Caco-2 (cell line): ENCODE measurements around the gene FAM120AOS. TPM values are rescaled to one million over a fixed set of nuclear protein-coding genes. Genes with fewer than 3 reads are reported as not detected.

Experiments
- BruUV-seq: library from RNA; stranded (reverse); fragments of 400-500 nt; replicated peaks from 2 replicates; lab custom pipeline; 2021; lab: Mats Ljungman, UMichigan
- CTCF ChIA-PET: fragments of 300-600 bp; sonication (Branson Sonifier 250); formaldehyde crosslinking; loops from one replicate; lab custom pipeline; 2022; ENCODE audit warnings: antibody characterized with exemption; lab: Charles Lee
- POLR2A ChIA-PET: fragments of 300-600 bp; sonication (Branson Sonifier 250); formaldehyde crosslinking; loops from one replicate; lab custom pipeline; 2022; ENCODE audit warnings: antibody characterized with exemption; lab: Charles Lee
- DNase-seq, 2 experiments: peaks; one replicate each; pipeline versions ENCODE4 v3.0.0 to v3.0.0-alpha.2; 2020 to 2022
- H3K27me3 ChIP-seq: replicated peaks from 2 replicates; pipeline ENCODE4 v1.6.0; 2011; ENCODE audit warnings: low read length; ENCODE audit not compliant: control insufficient read depth, insufficient read depth
- H3K36me3 ChIP-seq: 2 replicates; pipeline ENCODE4 v1.5.1; 2011; ENCODE audit warnings: low read length; ENCODE audit not compliant: control insufficient read depth, insufficient read depth
- H3K4me1 ChIP-seq: fragments of 250-450 bp; sonication (Bioruptor Pico); 2 replicates; pipeline ENCODE4 v1.5.1; 2020; ENCODE audit warnings: mild to moderate bottlenecking
- H3K4me3 ChIP-seq: 2 replicates; pipeline ENCODE4 v1.5.1; 2011; ENCODE audit warnings: low read depth, mild to moderate bottlenecking, control low read depth, low read length
- H3K9me3 ChIP-seq: fragments of 250-450 bp; sonication (Bioruptor Pico); 2 replicates; pipeline ENCODE4 v1.5.1; 2020; ENCODE audit warnings: mild to moderate bottlenecking, moderate library complexity
- H3K27ac Mint-ChIP-seq: one replicate; pipeline ENCODE4 v1.8.0; 2022; ENCODE audit warnings: mixed read lengths; ENCODE audit not compliant: unreplicated experiment
- H3K27me3 Mint-ChIP-seq: one replicate; pipeline ENCODE4 v1.8.0; 2022; ENCODE audit warnings: mixed read lengths; ENCODE audit not compliant: insufficient read depth, unreplicated experiment
- H3K36me3 Mint-ChIP-seq: one replicate; pipeline ENCODE4 v1.8.0; 2022; ENCODE audit warnings: mild to moderate bottlenecking, mixed read lengths; ENCODE audit not compliant: insufficient read depth, unreplicated experiment
- H3K4me1 Mint-ChIP-seq: one replicate; pipeline ENCODE4 v1.8.0; 2022; ENCODE audit warnings: low read depth, mixed read lengths; ENCODE audit not compliant: unreplicated experiment
- H3K4me3 Mint-ChIP-seq: one replicate; pipeline ENCODE4 v1.8.0; 2022; ENCODE audit warnings: mild to moderate bottlenecking, moderate library complexity, mixed read lengths; ENCODE audit not compliant: unreplicated experiment
- H3K9me3 Mint-ChIP-seq: one replicate; pipeline ENCODE4 v1.8.0; 2022; ENCODE audit warnings: mixed read lengths; ENCODE audit not compliant: unreplicated experiment
- intact Hi-C: fragments of 100-400 bp; cut with micrococcal nuclease; formaldehyde crosslinking; loops from one replicate; pipeline ENCODE4 v1.10.0; 2022; ENCODE audit not compliant: unreplicated experiment
- total RNA-seq: library from RNA; stranded (reverse); gene quantifications from 2 replicates; pipeline ENCODE4 v1.2.3, GENCODE V29; 2022
- TF ChIP-seq, protein P1 (sequence below), 2 experiments: fragments of 200-600 bp in 1 of 2; IDR thresholded peaks; 1 replicate in 1 of 2; 2 replicates in 1 of 2; pipeline versions ENCODE4 v1.5.1 to v1.8.0; 2011 to 2022; ENCODE audit warnings: antibody characterized with exemption in 1 of 2, control low read depth in 1 of 2, inconsistent platforms in 1 of 2, low read depth in 1 of 2, low read length in 1 of 2, mild to moderate bottlenecking in 1 of 2, moderate library complexity in 1 of 2; ENCODE audit not compliant: insufficient read depth in 1 of 2, severe bottlenecking in 1 of 2, unreplicated experiment in 1 of 2

FAM120AOS gene
- total RNA-seq, 1 experiment from 2014 or later, result 36.0 TPM

DNA sequence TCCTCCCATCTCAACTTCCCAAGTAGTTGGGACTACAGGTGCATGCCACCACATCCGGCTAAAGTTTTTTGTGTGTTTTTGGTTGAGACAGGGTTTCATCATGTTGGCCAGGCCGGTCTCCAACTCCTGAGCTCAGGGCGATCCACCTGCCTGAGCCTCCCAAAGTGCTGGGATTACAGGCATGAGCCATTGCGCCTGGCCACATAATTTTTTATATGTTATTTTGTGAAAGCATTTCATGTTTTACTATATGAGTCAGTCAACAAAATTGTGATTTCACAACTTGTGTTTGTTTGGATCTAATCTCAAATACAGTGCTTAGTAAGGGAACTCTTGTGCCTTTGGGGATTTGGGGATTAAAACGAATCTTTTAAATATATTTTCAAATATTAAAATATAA, 20.0 kb upstream of the FAM120AOS start:
- BruUV-seq, result no TSS peak
- H3K36me3 Mint-ChIP-seq, result peaks cover 12% of the 10 kb centered on the region
- Histone ChIP-seq H3K9me3 (no peaks in the 10 kb centered on the region), H3K27me3 (no peaks in the 10 kb centered on the region), H3K4me3 (no peak overlapping the region), H3K36me3 (no peaks in the 10 kb centered on the region), H3K4me1 (no peaks in the 10 kb centered on the region)
- DNase-seq, result no peak
- peaks cover 6% of the 10 kb centered on the region for H3K4me1 Mint-ChIP-seq
- no peaks in the 10 kb centered on the region for H3K9me3 Mint-ChIP-seq
- TF ChIP-seq, protein P1, sequence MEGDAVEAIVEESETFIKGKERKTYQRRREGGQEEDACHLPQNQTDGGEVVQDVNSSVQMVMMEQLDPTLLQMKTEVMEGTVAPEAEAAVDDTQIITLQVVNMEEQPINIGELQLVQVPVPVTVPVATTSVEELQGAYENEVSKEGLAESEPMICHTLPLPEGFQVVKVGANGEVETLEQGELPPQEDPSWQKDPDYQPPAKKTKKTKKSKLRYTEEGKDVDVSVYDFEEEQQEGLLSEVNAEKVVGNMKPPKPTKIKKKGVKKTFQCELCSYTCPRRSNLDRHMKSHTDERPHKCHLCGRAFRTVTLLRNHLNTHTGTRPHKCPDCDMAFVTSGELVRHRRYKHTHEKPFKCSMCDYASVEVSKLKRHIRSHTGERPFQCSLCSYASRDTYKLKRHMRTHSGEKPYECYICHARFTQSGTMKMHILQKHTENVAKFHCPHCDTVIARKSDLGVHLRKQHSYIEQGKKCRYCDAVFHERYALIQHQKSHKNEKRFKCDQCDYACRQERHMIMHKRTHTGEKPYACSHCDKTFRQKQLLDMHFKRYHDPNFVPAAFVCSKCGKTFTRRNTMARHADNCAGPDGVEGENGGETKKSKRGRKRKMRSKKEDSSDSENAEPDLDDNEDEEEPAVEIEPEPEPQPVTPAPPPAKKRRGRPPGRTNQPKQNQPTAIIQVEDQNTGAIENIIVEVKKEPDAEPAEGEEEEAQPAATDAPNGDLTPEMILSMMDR (IDR thresholded peaks at IDR 0.05; ENCODE audit: insufficient read depth in 1 of 2, low read depth in 1 of 2, low read length in 1 of 2, severe bottlenecking in 1 of 2, unreplicated experiment in 1 of 2), result no peak
- no peak overlapping the region for H3K4me3 Mint-ChIP-seq
- intact Hi-C loops, result no loop called here
- H3K27me3 Mint-ChIP-seq, result no peaks in the 10 kb centered on the region
- ChIA-PET CTCF (no interaction called here), POLR2A (no interaction called here)
- H3K27ac Mint-ChIP-seq, result no peak overlapping the region

DNA sequence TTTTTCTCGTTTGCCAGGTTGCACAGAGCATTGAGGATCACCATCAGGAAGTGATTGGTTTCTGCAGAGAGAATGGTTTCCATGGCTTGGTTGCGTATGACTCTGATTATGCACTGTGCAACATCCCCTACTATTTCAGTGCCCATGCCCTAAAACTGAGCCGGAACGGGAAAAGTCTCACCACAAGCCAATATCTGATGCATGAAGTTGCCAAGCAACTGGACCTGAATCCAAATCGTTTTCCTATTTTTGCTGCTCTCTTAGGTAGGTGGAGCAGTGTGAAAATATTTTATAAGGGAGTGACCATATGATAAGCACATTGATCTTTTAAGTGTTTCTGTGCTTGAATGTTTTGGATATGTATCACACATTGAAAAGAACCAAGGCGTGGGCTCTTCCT, 17.7 kb upstream of the FAM120AOS start:
- Mint-ChIP-seq H3K27me3 (no peaks in the 10 kb centered on the region), H3K36me3 (peaks cover 6% of the 10 kb centered on the region), H3K9me3 (no peaks in the 10 kb centered on the region), H3K4me1 (peaks cover 13% of the 10 kb centered on the region), H3K4me3 (no peak overlapping the region), H3K27ac (no peak overlapping the region)
- ChIA-PET POLR2A (no interaction called here), CTCF (no interaction called here)
- BruUV-seq, result no TSS peak
- intact Hi-C loops, result no loop called here
- no peak for DNase-seq
- Histone ChIP-seq H3K36me3 (no peaks in the 10 kb centered on the region), H3K4me1 (peaks cover 12% of the 10 kb centered on the region), H3K4me3 (no peak overlapping the region), H3K27me3 (no peaks in the 10 kb centered on the region), H3K9me3 (no peaks in the 10 kb centered on the region)
- TF ChIP-seq, protein P1 (IDR thresholded peaks at IDR 0.05; ENCODE audit: insufficient read depth in 1 of 2, low read depth in 1 of 2, low read length in 1 of 2, severe bottlenecking in 1 of 2, unreplicated experiment in 1 of 2), result no peak

DNA sequence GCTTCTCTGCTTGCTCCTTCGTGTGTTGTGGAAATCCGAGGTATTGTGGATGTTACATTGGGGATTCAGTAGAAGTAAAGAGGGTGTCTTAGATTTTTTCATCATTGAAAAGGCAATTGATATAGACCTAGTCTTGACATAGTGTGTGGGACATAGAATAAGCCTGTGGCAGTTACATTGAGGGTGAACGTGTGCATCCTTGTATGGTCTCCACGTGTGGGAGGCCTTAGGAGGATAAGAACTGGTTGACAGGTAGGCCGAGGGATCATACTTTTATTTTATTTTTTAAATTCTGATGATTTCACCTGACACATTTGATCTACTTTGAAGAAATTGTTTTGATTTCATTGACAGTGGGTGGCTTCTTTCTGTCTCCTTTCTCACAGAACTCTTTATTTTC, 17.0 kb upstream of the FAM120AOS start:
- Histone ChIP-seq H3K36me3 (no peaks in the 10 kb centered on the region), H3K27me3 (no peaks in the 10 kb centered on the region), H3K4me3 (no peak overlapping the region), H3K4me1 (peaks cover 12% of the 10 kb centered on the region), H3K9me3 (no peaks in the 10 kb centered on the region)
- H3K9me3 Mint-ChIP-seq, result no peaks in the 10 kb centered on the region
- BruUV-seq, result no TSS peak
- intact Hi-C loops, result no loop called here
- TF ChIP-seq, protein P1 (IDR thresholded peaks at IDR 0.05; ENCODE audit: insufficient read depth in 1 of 2, low read depth in 1 of 2, low read length in 1 of 2, severe bottlenecking in 1 of 2, unreplicated experiment in 1 of 2), result no peak
- DNase-seq, result no peak
- POLR2A ChIA-PET, result no interaction called here
- no peak overlapping the region for H3K4me3 Mint-ChIP-seq
- H3K4me1 Mint-ChIP-seq, result peaks cover 13% of the 10 kb centered on the region
- no peaks in the 10 kb centered on the region for H3K27me3 Mint-ChIP-seq
- no peak overlapping the region for H3K27ac Mint-ChIP-seq
- H3K36me3 Mint-ChIP-seq, result peaks cover 6% of the 10 kb centered on the region
- CTCF ChIA-PET, result no interaction called here
